Calu3 (cell line): ENCODE results near the gene RSPH3. TPM values are rescaled to one million over a fixed set of nuclear protein-coding genes. Genes with fewer than 3 reads are reported as not detected.
"Not testable (repeated sequence)": the region's sequence is repeated elsewhere in the genome, so short reads cannot be mapped to it uniquely, and the experiment has no call there.

ENCODE experiments used
- BruUV-seq: library from RNA; stranded (reverse); fragments of 400-500 nt; replicated peaks from 2 replicates; lab custom pipeline; 2021; lab: Mats Ljungman, UMichigan
- CTCF ChIA-PET: fragments of 300-600 bp; sonication (Branson Sonifier 250); formaldehyde crosslinking; loops from one replicate; lab custom pipeline; 2022; ENCODE audit warnings: antibody characterized with exemption; lab: Charles Lee
- DNase-seq: peaks from one replicate; pipeline ENCODE4 v3.0.0; 2022
- H3K27ac Mint-ChIP-seq: one replicate; pipeline ENCODE4 v1.8.0; 2022; ENCODE audit warnings: mixed read lengths; ENCODE audit not compliant: unreplicated experiment
- H3K27me3 Mint-ChIP-seq: one replicate; pipeline ENCODE4 v1.8.0; 2022; ENCODE audit warnings: mixed read lengths; ENCODE audit not compliant: unreplicated experiment
- H3K36me3 Mint-ChIP-seq: one replicate; pipeline ENCODE4 v1.8.0; 2022; ENCODE audit warnings: mild to moderate bottlenecking, moderate library complexity, mixed read lengths; ENCODE audit not compliant: insufficient read depth, unreplicated experiment
- H3K4me1 Mint-ChIP-seq: one replicate; pipeline ENCODE4 v1.8.0; 2022; ENCODE audit warnings: mild to moderate bottlenecking, low read depth, mixed read lengths; ENCODE audit not compliant: unreplicated experiment
- H3K4me3 Mint-ChIP-seq: one replicate; pipeline ENCODE4 v1.8.0; 2022; ENCODE audit warnings: mild to moderate bottlenecking, low read depth, moderate library complexity, mixed read lengths; ENCODE audit not compliant: unreplicated experiment
- H3K9me3 Mint-ChIP-seq: one replicate; pipeline ENCODE4 v1.8.0; 2022; ENCODE audit warnings: low read depth, mixed read lengths; ENCODE audit not compliant: unreplicated experiment
- CTCF ChIP-seq: fragments of 200-600 bp; IDR thresholded peaks from one replicate; pipeline ENCODE4 v1.8.0; 2022; ENCODE audit warnings: antibody characterized with exemption; ENCODE audit not compliant: unreplicated experiment
- intact Hi-C: fragments of 100-400 bp; cut with micrococcal nuclease; formaldehyde crosslinking; loops from one replicate; pipeline ENCODE4 v1.10.0; 2022; ENCODE audit not compliant: unreplicated experiment
- total RNA-seq: library from RNA; stranded (reverse); gene quantifications from 2 replicates; pipeline ENCODE4 v1.2.3, GENCODE V29; 2022

Gene RSPH3
- total RNA-seq, 1 experiment from 2014 or later, result 12.5 TPM

DNA sequence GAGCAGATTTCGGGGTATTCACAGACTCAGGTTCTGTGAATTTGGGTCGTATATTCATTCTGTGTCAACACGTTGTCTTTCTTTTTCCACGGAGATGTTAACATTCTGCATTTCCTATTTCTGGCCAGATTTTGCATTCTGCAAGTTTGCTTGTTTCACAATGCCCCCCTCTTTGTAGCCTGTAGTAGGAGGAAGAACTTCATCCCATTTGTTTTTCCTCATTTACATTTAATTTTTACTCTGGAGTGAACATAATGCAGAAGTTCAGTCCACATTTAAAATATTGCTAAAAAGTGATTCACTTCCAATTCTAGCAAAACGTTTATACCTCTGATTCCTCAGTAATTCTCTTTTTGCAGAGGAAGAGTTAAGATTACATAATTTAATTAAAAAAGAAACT, 31.8 kb upstream of the RSPH3 start:
- Mint-ChIP-seq H3K4me1 (no peaks in the 10 kb centered on the region), H3K27ac (no peak overlapping the region), H3K27me3 (no peaks in the 10 kb centered on the region), H3K4me3 (no peak overlapping the region), H3K9me3 (no peaks in the 10 kb centered on the region), H3K36me3 (no peaks in the 10 kb centered on the region)
- CTCF ChIA-PET, result no interaction called here
- no peak for TF ChIP-seq CTCF
- no peak for DNase-seq
- BruUV-seq, result no TSS peak
- intact Hi-C loops, result no loop called here

GRCh38 chr6:159030168-159030567, 30.2 kb upstream of the RSPH3 start:
- no peak overlapping the region for H3K4me3 Mint-ChIP-seq
- no peak for DNase-seq
- no peak for TF ChIP-seq CTCF
- no peak overlapping the region for H3K27ac Mint-ChIP-seq
- CTCF ChIA-PET, result no interaction called here
- no peaks in the 10 kb centered on the region for H3K36me3 Mint-ChIP-seq
- no TSS peak for BruUV-seq
- peaks cover 6% of the 10 kb centered on the region for H3K9me3 Mint-ChIP-seq
- intact Hi-C loops, result no loop called here
- no peaks in the 10 kb centered on the region for H3K4me1 Mint-ChIP-seq
- H3K27me3 Mint-ChIP-seq, result no peaks in the 10 kb centered on the region

DNA sequence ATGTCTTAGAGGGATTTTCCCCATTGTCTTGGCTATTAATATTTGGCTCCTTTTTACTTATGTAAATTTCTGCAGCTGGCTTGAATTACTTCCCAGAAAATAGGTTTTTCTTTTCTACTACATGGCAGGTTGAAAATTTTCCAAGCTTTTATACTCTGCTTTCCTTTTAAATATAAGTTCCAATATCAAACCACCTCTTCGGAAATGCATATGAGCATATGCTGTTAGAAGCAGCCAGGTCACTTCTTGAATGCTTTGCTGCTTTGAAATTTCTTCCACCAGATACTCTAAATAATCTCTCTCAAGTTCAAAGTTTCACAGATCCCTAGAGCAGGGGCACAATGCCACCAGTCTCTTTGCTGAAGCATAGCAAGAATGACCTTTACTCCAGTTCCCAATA, 25.2 kb upstream of the RSPH3 start:
- DNase-seq, H3K27me3 Mint-ChIP-seq, H3K4me3 Mint-ChIP-seq, H3K27ac Mint-ChIP-seq, BruUV-seq, H3K4me1 Mint-ChIP-seq, intact Hi-C loops, CTCF ChIA-PET, H3K36me3 Mint-ChIP-seq: not testable (repeated sequence)
- H3K9me3 Mint-ChIP-seq, result peaks cover 15% of the 10 kb centered on the region

DNA sequence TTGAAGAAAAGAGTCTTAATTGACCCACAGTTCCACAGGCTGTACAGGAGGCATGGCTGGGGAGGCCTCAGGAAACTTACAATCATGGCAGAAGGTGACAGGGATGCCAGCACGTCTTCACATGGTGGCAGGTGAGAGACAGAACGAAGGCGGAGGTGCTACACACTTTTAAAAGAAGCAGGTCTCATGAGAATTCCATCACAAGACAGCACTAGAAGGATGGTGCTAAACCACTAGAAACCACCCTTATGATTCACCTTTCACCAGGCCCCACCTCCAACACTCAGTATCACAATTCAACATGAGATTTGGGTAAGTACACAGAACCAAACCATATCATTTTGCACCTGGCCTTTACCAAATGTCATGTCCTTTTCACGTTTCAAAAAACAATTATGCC, 23.9 kb upstream of the RSPH3 start:
- H3K36me3 Mint-ChIP-seq, result no peaks in the 10 kb centered on the region
- no TSS peak for BruUV-seq
- no peaks in the 10 kb centered on the region for H3K27me3 Mint-ChIP-seq
- intact Hi-C loops, result no loop called here
- H3K9me3 Mint-ChIP-seq, result peaks cover 15% of the 10 kb centered on the region
- DNase-seq, result no peak
- no peak overlapping the region for H3K4me3 Mint-ChIP-seq
- CTCF ChIA-PET, result no interaction called here
- H3K4me1 Mint-ChIP-seq, result no peaks in the 10 kb centered on the region
- H3K27ac Mint-ChIP-seq, result no peak overlapping the region
- TF ChIP-seq CTCF, result no peak

GRCh38 chr6:159020011-159020410, 20.0 kb upstream of the RSPH3 start:
- H3K9me3 Mint-ChIP-seq, result peaks cover 10% of the 10 kb centered on the region
- H3K36me3 Mint-ChIP-seq, result no peaks in the 10 kb centered on the region
- no peak for TF ChIP-seq CTCF
- intact Hi-C loops, result no loop called here
- no peaks in the 10 kb centered on the region for H3K27me3 Mint-ChIP-seq
- DNase-seq, result no peak
- H3K4me1 Mint-ChIP-seq, result no peaks in the 10 kb centered on the region
- no peak overlapping the region for H3K4me3 Mint-ChIP-seq
- BruUV-seq, result no TSS peak
- CTCF ChIA-PET, result no interaction called here
- H3K27ac Mint-ChIP-seq, result no peak overlapping the region
